Measurements from ENCODE around the gene STXBP5L.

DNA sequence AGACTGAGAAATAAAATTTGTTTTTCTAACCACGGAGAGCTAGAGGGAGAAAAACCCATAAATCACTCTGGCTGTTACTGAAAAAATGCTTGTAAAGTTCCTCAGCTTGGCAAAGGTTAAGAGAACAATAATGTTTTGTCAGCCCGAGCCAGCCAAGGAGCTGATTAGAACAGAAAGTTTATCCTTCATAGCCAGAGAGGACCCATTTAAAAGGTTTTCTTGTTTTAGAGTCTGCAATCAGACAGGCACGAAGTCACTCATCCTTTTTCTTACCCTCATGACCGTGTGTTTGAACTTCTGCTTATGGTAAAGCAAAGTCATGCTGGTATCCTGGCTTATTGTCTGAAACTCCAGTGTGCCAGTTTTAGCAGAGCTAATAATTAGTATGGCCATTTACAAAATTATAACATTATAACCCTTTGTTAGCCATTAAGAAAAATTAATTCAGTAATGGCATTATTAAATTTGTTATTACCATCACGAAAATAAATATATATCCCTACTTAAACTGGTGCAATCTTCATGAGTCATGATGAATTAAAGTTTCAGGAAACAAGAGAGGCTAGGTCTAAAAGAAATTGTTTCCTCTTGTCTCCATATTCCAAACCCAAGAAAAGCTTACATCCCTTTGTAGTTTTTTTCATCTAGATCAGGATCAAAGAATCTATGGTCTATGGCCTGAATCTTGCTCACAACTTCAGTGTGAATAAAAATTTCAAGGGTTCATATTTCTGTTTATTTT, 13.5 kb upstream of the STXBP5L start:
- TF ChIP-seq, protein P1, sequence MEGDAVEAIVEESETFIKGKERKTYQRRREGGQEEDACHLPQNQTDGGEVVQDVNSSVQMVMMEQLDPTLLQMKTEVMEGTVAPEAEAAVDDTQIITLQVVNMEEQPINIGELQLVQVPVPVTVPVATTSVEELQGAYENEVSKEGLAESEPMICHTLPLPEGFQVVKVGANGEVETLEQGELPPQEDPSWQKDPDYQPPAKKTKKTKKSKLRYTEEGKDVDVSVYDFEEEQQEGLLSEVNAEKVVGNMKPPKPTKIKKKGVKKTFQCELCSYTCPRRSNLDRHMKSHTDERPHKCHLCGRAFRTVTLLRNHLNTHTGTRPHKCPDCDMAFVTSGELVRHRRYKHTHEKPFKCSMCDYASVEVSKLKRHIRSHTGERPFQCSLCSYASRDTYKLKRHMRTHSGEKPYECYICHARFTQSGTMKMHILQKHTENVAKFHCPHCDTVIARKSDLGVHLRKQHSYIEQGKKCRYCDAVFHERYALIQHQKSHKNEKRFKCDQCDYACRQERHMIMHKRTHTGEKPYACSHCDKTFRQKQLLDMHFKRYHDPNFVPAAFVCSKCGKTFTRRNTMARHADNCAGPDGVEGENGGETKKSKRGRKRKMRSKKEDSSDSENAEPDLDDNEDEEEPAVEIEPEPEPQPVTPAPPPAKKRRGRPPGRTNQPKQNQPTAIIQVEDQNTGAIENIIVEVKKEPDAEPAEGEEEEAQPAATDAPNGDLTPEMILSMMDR (IDR thresholded peaks at IDR 0.05): no peak
- TF ChIP-seq EP300 (IDR thresholded peaks at IDR 0.05): no peak
- TF ChIP-seq POLR2A (IDR thresholded peaks at IDR 0.05): no peak
